Measurements from ENCODE around the gene TRIM65.

Gene TRIM65

GRCh38 chr17:75849724-75850123 lies 47.0 kb downstream of the TRIM65 start:
- DNase-seq = no peak

- no peak for DNase-seq
Measured at GRCh38 chr17:75849279-75849646, 47.5 kb downstream of the TRIM65 start.

- peak; percentile 71 to 84 for DNase-seq
Measured at GRCh38 chr17:75848523-75849278, 48.0 kb downstream of the TRIM65 start.

- DNase-seq = no peak
Measured at GRCh38 chr17:75847614-75848522, 48.9 kb downstream of the TRIM65 start.

GRCh38 chr17:75846692-75847613 lies 49.8 kb downstream of the TRIM65 start:
- DNase-seq = no peak

- no peak for DNase-seq
Measured at GRCh38 chr17:75845933-75846691, 50.6 kb downstream of the TRIM65 start.

- DNase-seq = peak; percentile 40 to 62
Measured at GRCh38 chr17:75845058-75845711, 51.6 kb downstream of the TRIM65 start.

GRCh38 chr17:75844530-75845057 lies 52.2 kb downstream of the TRIM65 start:
- DNase-seq = peak in 1 of 2 experiments; percentile 32

GRCh38 chr17:75843577-75844529 lies 52.9 kb downstream of the TRIM65 start, which contains the start of gene UNC13D:
Gene UNC13D, minus strand, starts transcription at chr17:75844404. Its CDS starts 67 bp downstream, at chr17:75844337.
- peak; percentile 51 for DNase-seq

- DNase-seq = no peak
Measured at GRCh38 chr17:75842963-75843576, 53.7 kb downstream of the TRIM65 start.

- DNase-seq = no peak
Measured at GRCh38 chr17:75842411-75842810, 54.3 kb downstream of the TRIM65 start.

- DNase-seq = no peak
Measured at GRCh38 chr17:75840799-75841164, 56.0 kb downstream of the TRIM65 start.

- no peak for DNase-seq
Measured at GRCh38 chr17:75839942-75840798, 56.6 kb downstream of the TRIM65 start.

All from stimulated activated CD4-positive, alpha-beta T cell treated with anti-CD3 and anti-CD28 coated beads, Interleukin-4, amount 100 ng/mL, for 4 hours (primary cell).